Activated B cell treated with CpG ODN at 0.5 μM for 24 hours (primary cell): Measurements from ENCODE around the gene ITGA11. TPM values are rescaled to one million over a fixed set of nuclear protein-coding genes. Genes with fewer than 3 reads are reported as not detected.

ENCODE experiments used
- ATAC-seq: fragments of 200-7000 bp; cut with Tn5 transposase; one replicate; pipeline ENCODE4 v1.10.0; 2021; ENCODE audit warnings: low read depth, mild to moderate bottlenecking, moderate library complexity
- CTCF ChIA-PET: fragments of 350-600 bp; sonication (Branson Sonifier 250); formaldehyde crosslinking; loops from one replicate; lab custom pipeline; 2021; ENCODE audit warnings: antibody characterized with exemption; lab: Charles Lee
- POLR2A ChIA-PET: fragments of 350-600 bp; sonication (Branson Sonifier 250); formaldehyde crosslinking; loops from one replicate; lab custom pipeline; 2021; ENCODE audit warnings: antibody characterized with exemption; lab: Charles Lee
- DNase-seq: peaks from one replicate; pipeline ENCODE4 v3.0.0; 2022
- H3K27ac Mint-ChIP-seq: one replicate; pipeline ENCODE4 v1.8.0; 2020; ENCODE audit warnings: mixed read lengths
- H3K27me3 Mint-ChIP-seq: one replicate; pipeline ENCODE4 v1.8.0; 2021; ENCODE audit warnings: mixed read lengths
- H3K36me3 Mint-ChIP-seq: one replicate; pipeline ENCODE4 v1.8.0; 2021; ENCODE audit warnings: low read depth, mixed read lengths
- H3K4me1 Mint-ChIP-seq: one replicate; pipeline ENCODE4 v1.8.0; 2021; ENCODE audit warnings: mixed read lengths
- H3K4me3 Mint-ChIP-seq: one replicate; pipeline ENCODE4 v1.8.0; 2020; ENCODE audit warnings: mild to moderate bottlenecking, mixed read lengths
- H3K9me3 Mint-ChIP-seq: one replicate; pipeline ENCODE4 v1.8.0; 2020; ENCODE audit warnings: mixed read lengths
- CTCF ChIP-seq: fragments of 200-600 bp; IDR thresholded peaks from one replicate; pipeline ENCODE4 v1.8.0; 2022; ENCODE audit warnings: antibody characterized with exemption, mild to moderate bottlenecking
- intact Hi-C: fragments of 100-400 bp; cut with micrococcal nuclease; formaldehyde crosslinking; loops from one replicate; pipeline ENCODE4 v1.15.1; 2024
- total RNA-seq: library from RNA; stranded (reverse); gene quantifications from 2 replicates; pipeline ENCODE4 v1.2.3, GENCODE V29; 2022

ITGA11 gene
- total RNA-seq, 1 donor from 2014 or later = not detected

DNA sequence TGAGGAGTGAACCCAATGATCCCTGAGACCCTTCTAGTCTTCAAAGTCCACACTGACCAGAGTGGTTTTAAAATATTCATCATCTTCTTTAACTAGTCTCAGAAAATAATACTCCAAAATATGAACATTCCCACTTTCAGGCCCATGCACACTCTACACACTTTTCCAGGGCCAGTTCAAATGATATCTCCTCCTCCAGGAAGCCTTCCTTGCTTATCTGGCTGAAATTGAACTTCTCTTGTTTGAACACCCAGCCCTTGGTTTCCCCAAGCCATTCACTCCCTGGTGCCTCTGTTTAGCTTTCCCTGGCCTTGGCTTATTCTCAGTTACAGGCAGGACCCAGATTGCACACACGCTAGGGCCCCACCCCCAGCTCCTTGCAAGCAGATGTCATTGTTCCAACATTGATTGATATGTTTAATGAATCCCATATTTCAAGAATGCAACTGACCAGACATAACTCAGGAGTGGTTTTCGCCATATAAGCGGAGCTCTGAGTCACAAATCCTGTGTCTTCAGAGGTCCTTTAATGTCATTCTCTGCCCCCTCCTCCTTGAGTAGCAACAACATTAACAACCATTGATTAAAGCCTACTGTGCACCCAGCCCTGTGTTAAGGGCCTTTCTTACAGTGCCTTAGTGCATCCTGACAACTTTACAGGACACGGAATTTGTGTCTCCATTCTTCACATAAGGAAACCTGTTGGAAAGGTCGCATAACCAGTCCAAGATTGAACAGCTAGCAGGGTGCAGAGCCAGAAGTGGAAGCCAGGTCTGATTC is 2.1 kb downstream of the ITGA11 start:
- H3K9me3 Mint-ChIP-seq = no peaks in the 10 kb centered on the region
- DNase-seq = no peak
- H3K27me3 Mint-ChIP-seq = peaks cover 41% of the 10 kb centered on the region
- H3K4me1 Mint-ChIP-seq = peaks cover 6% of the 10 kb centered on the region
- CTCF ChIA-PET = no interaction called here
- H3K4me3 Mint-ChIP-seq = no peak overlapping the region
- no peaks in the 10 kb centered on the region for H3K36me3 Mint-ChIP-seq
- POLR2A ChIA-PET = no interaction called here
- no peak for ATAC-seq
- intact Hi-C loops = no loop called here
- no peak for TF ChIP-seq CTCF
- H3K27ac Mint-ChIP-seq = no peak overlapping the region

DNA sequence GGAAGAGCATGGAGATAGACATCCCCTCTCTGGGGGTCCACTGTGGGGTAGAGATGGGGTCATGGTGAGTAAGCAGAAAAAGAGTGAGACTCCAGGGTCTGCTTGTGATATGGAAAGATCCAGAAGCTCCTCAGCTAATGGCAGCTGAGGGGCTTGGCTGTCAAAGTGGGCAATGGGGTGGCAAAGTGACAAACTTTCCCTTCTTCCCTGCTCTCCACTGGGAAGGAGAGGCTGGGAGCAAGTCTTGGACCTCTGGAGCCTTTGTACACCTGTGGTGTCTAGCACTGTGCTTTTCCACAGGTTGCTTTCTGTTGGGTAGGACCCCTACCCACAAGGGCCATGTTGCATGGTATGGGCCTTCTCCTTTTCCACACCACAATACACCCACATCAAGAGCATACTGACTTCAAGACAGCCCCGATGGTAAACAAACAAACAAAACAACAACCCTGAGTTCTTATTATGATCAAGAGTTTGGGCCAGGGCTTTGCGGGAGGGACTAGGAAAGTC is 3.5 kb downstream of the ITGA11 start:
- TF ChIP-seq CTCF = no peak
- Mint-ChIP-seq H3K27ac (no peak overlapping the region), H3K4me3 (no peak overlapping the region), H3K36me3 (no peaks in the 10 kb centered on the region), H3K4me1 (peaks cover 6% of the 10 kb centered on the region), H3K27me3 (peaks cover 32% of the 10 kb centered on the region), H3K9me3 (no peaks in the 10 kb centered on the region)
- intact Hi-C loops = no loop called here
- no peak for DNase-seq
- ATAC-seq = no peak
- ChIA-PET POLR2A (no interaction called here), CTCF (no interaction called here)

- peaks cover 29% of the 10 kb centered on the region for H3K27me3 Mint-ChIP-seq
- intact Hi-C loops = no loop called here
Measured at GRCh38 chr15:68427963-68428362, 4.0 kb downstream of the ITGA11 start.

GRCh38 chr15:68427366-68427765 is 4.6 kb downstream of the ITGA11 start:
- H3K4me1 Mint-ChIP-seq = peaks cover 1% of the 10 kb centered on the region
- ATAC-seq (no peak), DNase-seq (no peak)
- no peak for TF ChIP-seq CTCF
- H3K27me3 Mint-ChIP-seq = peaks cover 23% of the 10 kb centered on the region
- no peak overlapping the region for H3K4me3 Mint-ChIP-seq
- POLR2A ChIA-PET = no interaction called here
- CTCF ChIA-PET = no interaction called here
- intact Hi-C loops = no loop called here
- H3K36me3 Mint-ChIP-seq = no peaks in the 10 kb centered on the region
- no peak overlapping the region for H3K27ac Mint-ChIP-seq
- no peaks in the 10 kb centered on the region for H3K9me3 Mint-ChIP-seq

More at GRCh38 chr15:68427963-68428362, 4.0 kb downstream of the ITGA11 start:
- TF ChIP-seq CTCF = no peak
- Mint-ChIP-seq H3K4me3 (no peak overlapping the region), H3K9me3 (no peaks in the 10 kb centered on the region), H3K36me3 (no peaks in the 10 kb centered on the region), H3K27ac (no peak overlapping the region), H3K4me1 (peaks cover 6% of the 10 kb centered on the region)
- POLR2A ChIA-PET = no interaction called here
- ATAC-seq = no peak
- no peak for DNase-seq
- CTCF ChIA-PET = no interaction called here

- H3K27ac Mint-ChIP-seq = no peak overlapping the region
- CTCF ChIA-PET = no interaction called here
- no peaks in the 10 kb centered on the region for H3K4me1 Mint-ChIP-seq
- intact Hi-C loops = no loop called here
- H3K9me3 Mint-ChIP-seq = no peaks in the 10 kb centered on the region
- no peak overlapping the region for H3K4me3 Mint-ChIP-seq
- no peak for TF ChIP-seq CTCF
- ATAC-seq (no peak), DNase-seq (no peak)
- H3K36me3 Mint-ChIP-seq = no peaks in the 10 kb centered on the region
- peaks cover 23% of the 10 kb centered on the region for H3K27me3 Mint-ChIP-seq
- POLR2A ChIA-PET = interaction anchor here (0.7 kb wide), 1 partner anchor 266 kb away, joined by 11 read pairs; no protein-coding TSS in a partner anchor
Measured at GRCh38 chr15:68426116-68426515, 5.8 kb downstream of the ITGA11 start.
